MM.1S (cell line): ENCODE results near the gene ODF4.

Source experiments
- DNase-seq: peaks from one replicate; pipeline ENCODE4 v3.0.0-alpha.2; 2015
- H2AFZ ChIP-seq: fragments of 300-600 bp; sonication (generic); 2 replicates; pipeline ENCODE4 v1.6.0; 2016; ENCODE audit warnings: antibody characterized with exemption, low read length
- H3F3A ChIP-seq: fragments of 300-600 bp; sonication (generic); 2 replicates; pipeline ENCODE4 v1.6.1; 2016; ENCODE audit warnings: mild to moderate bottlenecking, antibody characterized with exemption, low read length, moderate library complexity, mixed read lengths; ENCODE audit not compliant: insufficient read depth
- H3K27ac ChIP-seq: fragments of 300-600 bp; sonication (generic); 2 replicates; pipeline ENCODE4 v1.5.1; 2016; ENCODE audit warnings: mild to moderate bottlenecking, low read length
- H3K27me3 ChIP-seq: fragments of 300-600 bp; sonication (generic); replicated peaks from 2 replicates; pipeline ENCODE4 v1.6.0; 2016; ENCODE audit warnings: low read length; ENCODE audit not compliant: insufficient read depth
- H3K36me3 ChIP-seq: fragments of 300-600 bp; sonication (generic); replicated peaks from 2 replicates; pipeline ENCODE4 v1.6.1; 2016; ENCODE audit warnings: mild to moderate bottlenecking, low read length, mixed read lengths; ENCODE audit not compliant: insufficient read depth
- H3K4me1 ChIP-seq: fragments of 300-600 bp; sonication (generic); 2 replicates; pipeline ENCODE4 v1.6.1; 2016; ENCODE audit warnings: low read length, mixed read lengths
- H3K4me2 ChIP-seq: fragments of 300-600 bp; sonication (generic); 2 replicates; pipeline ENCODE4 v1.6.0; 2016; ENCODE audit warnings: low read depth, low read length
- H3K4me3 ChIP-seq: fragments of 300-600 bp; sonication (generic); 2 replicates; pipeline ENCODE4 v1.5.1; 2016; ENCODE audit warnings: low read length, mixed read lengths
- H3K79me2 ChIP-seq: fragments of 300-600 bp; sonication (generic); 2 replicates; pipeline ENCODE4 v1.6.1; 2016; ENCODE audit warnings: mixed run types, low read length, mixed read lengths
- H3K9ac ChIP-seq: fragments of 300-600 bp; sonication (generic); 2 replicates; pipeline ENCODE4 v1.6.1; 2016; ENCODE audit warnings: low read length, mixed read lengths
- H3K9me2 ChIP-seq: fragments of 300-600 bp; sonication (generic); replicated peaks from 2 replicates; pipeline ENCODE4 v1.6.1; 2016; ENCODE audit warnings: mild to moderate bottlenecking, low read length, mixed read lengths; ENCODE audit not compliant: insufficient read depth
- H3K9me3 ChIP-seq: fragments of 300-600 bp; sonication (generic); replicated peaks from 2 replicates; pipeline ENCODE4 v1.6.1; 2016; ENCODE audit warnings: mild to moderate bottlenecking, low read length, mixed read lengths; ENCODE audit not compliant: insufficient read depth
- H4K20me1 ChIP-seq: fragments of 300-600 bp; sonication (generic); 2 replicates; pipeline ENCODE4 v1.6.1; 2016; ENCODE audit warnings: mild to moderate bottlenecking, low read length, moderate library complexity, mixed read lengths; ENCODE audit not compliant: insufficient read depth
- EZH2 ChIP-seq: fragments of 300-600 bp; sonication (generic); optimal IDR thresholded peaks from 2 replicates; pipeline ENCODE3; 2017; ENCODE audit warnings: low read depth, mild to moderate bottlenecking, antibody characterized with exemption, low read length, mixed read lengths
- EZH2phosphoT487 ChIP-seq: fragments of 300-600 bp; sonication (generic); IDR thresholded peaks from 2 replicates; pipeline ENCODE4 v1.6.1; 2018; ENCODE audit warnings: antibody characterized with exemption, low read length
- TF ChIP-seq, protein P1 (sequence below): fragments of 300-600 bp; sonication (generic); IDR thresholded peaks from 2 replicates; pipeline ENCODE4 v1.5.1; 2016; ENCODE audit warnings: antibody characterized with exemption, low read length, mixed read lengths

Gene ODF4, protein sequence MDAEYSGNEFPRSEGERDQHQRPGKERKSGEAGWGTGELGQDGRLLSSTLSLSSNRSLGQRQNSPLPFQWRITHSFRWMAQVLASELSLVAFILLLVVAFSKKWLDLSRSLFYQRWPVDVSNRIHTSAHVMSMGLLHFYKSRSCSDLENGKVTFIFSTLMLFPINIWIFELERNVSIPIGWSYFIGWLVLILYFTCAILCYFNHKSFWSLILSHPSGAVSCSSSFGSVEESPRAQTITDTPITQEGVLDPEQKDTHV

DNA sequence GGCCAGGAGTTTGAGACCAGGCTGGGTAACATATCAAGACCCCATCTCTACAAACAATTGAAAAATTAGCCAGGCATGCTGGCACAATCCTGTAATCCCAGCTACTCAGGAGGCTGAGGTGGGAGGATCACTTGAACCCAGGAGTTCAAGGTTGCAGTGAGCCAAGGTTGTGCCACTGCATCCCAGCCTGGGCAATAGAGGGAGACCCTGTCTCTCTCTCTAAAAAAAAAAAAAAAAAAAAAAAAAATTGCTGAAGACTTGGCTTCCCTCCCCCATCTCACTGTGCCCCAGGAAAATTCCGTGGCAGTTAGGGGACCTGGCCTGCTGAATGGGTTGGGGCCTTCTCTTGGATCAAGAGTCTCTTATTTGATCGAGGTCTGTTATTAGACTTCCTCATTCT is at the start of gene ODF4:
Gene ODF4, plus strand, starts transcription at position 301 of the 400 bp plus-strand sequence. CDS start 212 bp downstream, outside the sequence.
- Histone ChIP-seq H3K4me1 (no peaks in the 10 kb centered on the region), H3K9me3 (no peaks in the 10 kb centered on the region), H3K36me3 (no peaks in the 10 kb centered on the region), H3K27me3 (no peaks in the 10 kb centered on the region), H3K9ac (no peak within 1 kb of the TSS), H2AFZ (no peak within 1 kb of the TSS), H4K20me1 (no peaks in the 10 kb centered on the region), H3K4me2 (no peak within 1 kb of the TSS), H3F3A (no peaks in the 10 kb centered on the region), H3K27ac (no peak within 1 kb of the TSS), H3K9me2 (no peaks in the 10 kb centered on the region), H3K4me3 (no peak within 1 kb of the TSS), H3K79me2 (no peaks in the 10 kb centered on the region)
- TF ChIP-seq EZH2 (no peak), EZH2phosphoT487 (no peak)
- TF ChIP-seq, protein P1, sequence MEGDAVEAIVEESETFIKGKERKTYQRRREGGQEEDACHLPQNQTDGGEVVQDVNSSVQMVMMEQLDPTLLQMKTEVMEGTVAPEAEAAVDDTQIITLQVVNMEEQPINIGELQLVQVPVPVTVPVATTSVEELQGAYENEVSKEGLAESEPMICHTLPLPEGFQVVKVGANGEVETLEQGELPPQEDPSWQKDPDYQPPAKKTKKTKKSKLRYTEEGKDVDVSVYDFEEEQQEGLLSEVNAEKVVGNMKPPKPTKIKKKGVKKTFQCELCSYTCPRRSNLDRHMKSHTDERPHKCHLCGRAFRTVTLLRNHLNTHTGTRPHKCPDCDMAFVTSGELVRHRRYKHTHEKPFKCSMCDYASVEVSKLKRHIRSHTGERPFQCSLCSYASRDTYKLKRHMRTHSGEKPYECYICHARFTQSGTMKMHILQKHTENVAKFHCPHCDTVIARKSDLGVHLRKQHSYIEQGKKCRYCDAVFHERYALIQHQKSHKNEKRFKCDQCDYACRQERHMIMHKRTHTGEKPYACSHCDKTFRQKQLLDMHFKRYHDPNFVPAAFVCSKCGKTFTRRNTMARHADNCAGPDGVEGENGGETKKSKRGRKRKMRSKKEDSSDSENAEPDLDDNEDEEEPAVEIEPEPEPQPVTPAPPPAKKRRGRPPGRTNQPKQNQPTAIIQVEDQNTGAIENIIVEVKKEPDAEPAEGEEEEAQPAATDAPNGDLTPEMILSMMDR = no peak
- no peak for DNase-seq

DNA sequence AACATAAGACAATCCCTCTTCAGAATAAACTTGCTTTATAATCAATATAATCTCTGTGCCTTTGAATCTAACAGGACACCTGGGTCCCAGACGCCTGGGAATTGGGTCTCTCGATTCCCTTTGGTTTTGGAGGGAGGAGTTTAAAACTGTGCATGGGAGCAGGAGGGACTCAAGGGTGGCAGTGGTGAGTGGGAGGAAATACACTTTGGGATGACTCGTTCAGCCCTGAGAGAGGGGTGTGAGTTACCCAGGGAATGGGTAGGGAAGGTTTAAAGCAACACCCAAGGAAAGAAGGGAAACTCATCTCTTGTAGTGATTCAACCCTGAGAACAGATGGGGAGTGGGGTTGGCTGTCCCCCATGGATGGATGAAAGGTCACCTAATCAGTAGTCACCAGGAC is 49.6 kb upstream of the ODF4 start:
- Histone ChIP-seq H3K27ac (no peak overlapping the region), H3K9me2 (no peaks in the 10 kb centered on the region), H3K27me3 (no peaks in the 10 kb centered on the region), H3K79me2 (peaks cover 8% of the 10 kb centered on the region), H2AFZ (no peak overlapping the region), H3K36me3 (no peaks in the 10 kb centered on the region), H4K20me1 (no peaks in the 10 kb centered on the region), H3K4me3 (no peak overlapping the region), H3K4me2 (peak overlapping the region; percentile 93; the same call in 1 of the 2 replicates), H3K9me3 (no peaks in the 10 kb centered on the region), H3K9ac (no peak overlapping the region), H3K4me1 (peaks cover 3% of the 10 kb centered on the region; the same call in 1 of the 2 replicates), H3F3A (no peaks in the 10 kb centered on the region)
- DNase-seq = no peak
- TF ChIP-seq EZH2phosphoT487 (no peak), EZH2 (no peak)
- TF ChIP-seq, protein P1 = no peak

DNA sequence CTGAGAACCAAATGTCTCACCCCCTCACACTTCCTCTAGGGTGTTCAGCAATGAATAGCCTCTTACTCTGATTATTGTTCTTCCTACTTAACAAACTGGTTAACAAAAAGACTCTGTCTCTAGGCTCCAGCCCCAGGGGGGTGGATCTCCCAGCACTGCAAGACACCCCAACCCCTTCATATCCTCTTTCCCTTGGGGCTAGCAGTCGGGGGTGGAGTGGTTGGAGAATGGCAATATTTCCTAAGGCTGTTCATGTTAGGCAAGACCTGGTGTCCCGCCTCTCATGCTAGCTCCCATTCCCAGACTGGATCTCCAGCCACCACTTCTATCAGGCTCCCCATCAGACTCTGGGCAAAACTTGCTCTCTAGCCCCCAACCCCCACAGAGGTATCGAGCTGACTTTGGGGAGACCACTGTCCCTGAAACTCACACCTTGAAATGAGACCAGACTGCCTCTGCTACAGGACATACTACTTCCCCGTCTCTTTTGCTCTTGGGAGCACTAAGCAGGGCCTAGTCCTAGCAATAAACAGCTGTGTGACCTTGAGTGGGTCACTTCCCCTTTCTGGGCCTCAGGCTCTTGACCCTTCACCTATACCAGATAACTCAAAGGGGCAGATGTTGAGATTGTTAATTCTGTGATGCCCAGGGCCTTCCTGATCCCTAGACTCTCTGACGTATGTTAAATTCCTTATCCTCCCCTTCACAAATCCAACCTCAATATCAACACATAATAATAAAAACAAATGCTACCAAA is 46.8 kb upstream of the ODF4 start:
- no peaks in the 10 kb centered on the region for H3K9me3 ChIP-seq
- 0 out of 2 replicates have a peak, but pooled peaks cover 6% of the 10 kb centered on the region for H3F3A ChIP-seq
- no peak overlapping the region for H3K9ac ChIP-seq
- H3K79me2 ChIP-seq = peaks cover 8% of the 10 kb centered on the region
- TF ChIP-seq EZH2 (no peak), EZH2phosphoT487 (no peak)
- TF ChIP-seq, protein P1 = no peak
- no peaks in the 10 kb centered on the region for H4K20me1 ChIP-seq
- H3K9me2 ChIP-seq = no peaks in the 10 kb centered on the region
- H2AFZ ChIP-seq = no peak overlapping the region
- no peak overlapping the region for H3K4me2 ChIP-seq
- no peak overlapping the region for H3K4me3 ChIP-seq
- no peaks in the 10 kb centered on the region for H3K27me3 ChIP-seq
- peaks cover 3% of the 10 kb centered on the region; the same call in 1 of the 2 replicates for H3K4me1 ChIP-seq
- H3K27ac ChIP-seq = no peak overlapping the region
- no peaks in the 10 kb centered on the region for H3K36me3 ChIP-seq
- no peak for DNase-seq
